Peyer's patch (tissue), 4 donors: ENCODE data around the gene TNFRSF19.

Source experiments
- POLR2A ChIP-seq, 2 donors: fragments of 450-650 bp; IDR thresholded peaks; one replicate each; pipeline ENCODE4 v1.5.1; 2017; ENCODE audit warnings: antibody characterized with exemption in 2 of 2, mild to moderate bottlenecking in 2 of 2, moderate library complexity in 2 of 2
- TF ChIP-seq, protein P1 (sequence below), 6 experiments: fragments of 450-650 bp in 4 of 6; fragments of 200-600 bp in 2 of 6; sonication (generic) in 1 of 6; IDR thresholded peaks; one replicate each; pipeline ENCODE4 v1.5.1; 2017 to 2019; ENCODE audit warnings: antibody characterized with exemption in 6 of 6, mild to moderate bottlenecking in 3 of 6, moderate library complexity in 1 of 6

DNA sequence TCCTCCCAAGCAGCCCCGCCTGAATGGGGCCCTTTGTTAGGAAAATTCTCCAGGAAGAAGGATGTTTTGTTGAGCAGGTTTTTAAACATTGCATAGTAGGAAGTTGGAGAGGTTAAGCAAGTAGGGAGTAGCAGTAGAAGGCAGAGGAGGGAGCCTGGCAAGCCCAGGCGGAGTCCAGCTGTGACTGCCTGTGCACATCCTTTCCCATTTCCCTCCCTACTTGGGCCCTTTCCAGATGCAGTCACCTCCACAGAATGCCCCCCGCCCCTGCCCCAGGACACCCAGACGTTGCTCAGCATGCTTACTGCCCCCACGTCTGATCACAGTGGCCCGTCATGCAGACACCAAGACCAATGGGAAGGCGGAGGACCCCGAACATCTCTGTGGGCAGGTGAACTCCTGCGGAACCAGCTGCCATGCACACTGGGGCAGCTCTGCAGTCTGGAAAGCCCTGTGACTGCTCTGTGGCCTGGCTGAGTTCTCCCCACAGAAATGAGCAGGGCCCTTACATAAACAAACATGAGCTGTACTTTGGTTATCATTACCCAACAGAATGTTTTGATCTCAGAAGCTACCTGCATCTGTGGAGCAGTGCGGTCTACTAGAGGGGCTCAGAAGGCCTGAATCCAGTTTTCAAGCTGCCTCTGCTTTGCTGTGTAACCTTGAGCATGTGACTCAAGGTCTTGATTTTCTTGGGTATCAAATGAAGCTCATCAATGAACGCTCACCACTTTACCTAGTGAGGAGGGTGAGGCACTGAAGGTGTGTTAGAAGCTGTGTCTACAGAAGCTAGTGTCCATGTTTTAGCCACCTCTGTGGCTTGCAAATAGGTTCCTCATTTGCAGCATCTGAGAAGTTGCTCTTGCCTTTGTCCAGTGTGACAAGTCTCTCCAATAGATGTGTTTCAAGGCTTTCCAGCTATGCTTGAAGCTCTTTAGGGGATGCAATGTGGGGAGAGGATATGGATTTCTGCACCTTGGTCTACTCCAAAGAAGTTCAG, 84.2 kb downstream of the TNFRSF19 start:
- no peak for TF ChIP-seq POLR2A (IDR thresholded peaks at IDR 0.05)
- TF ChIP-seq, protein P1, sequence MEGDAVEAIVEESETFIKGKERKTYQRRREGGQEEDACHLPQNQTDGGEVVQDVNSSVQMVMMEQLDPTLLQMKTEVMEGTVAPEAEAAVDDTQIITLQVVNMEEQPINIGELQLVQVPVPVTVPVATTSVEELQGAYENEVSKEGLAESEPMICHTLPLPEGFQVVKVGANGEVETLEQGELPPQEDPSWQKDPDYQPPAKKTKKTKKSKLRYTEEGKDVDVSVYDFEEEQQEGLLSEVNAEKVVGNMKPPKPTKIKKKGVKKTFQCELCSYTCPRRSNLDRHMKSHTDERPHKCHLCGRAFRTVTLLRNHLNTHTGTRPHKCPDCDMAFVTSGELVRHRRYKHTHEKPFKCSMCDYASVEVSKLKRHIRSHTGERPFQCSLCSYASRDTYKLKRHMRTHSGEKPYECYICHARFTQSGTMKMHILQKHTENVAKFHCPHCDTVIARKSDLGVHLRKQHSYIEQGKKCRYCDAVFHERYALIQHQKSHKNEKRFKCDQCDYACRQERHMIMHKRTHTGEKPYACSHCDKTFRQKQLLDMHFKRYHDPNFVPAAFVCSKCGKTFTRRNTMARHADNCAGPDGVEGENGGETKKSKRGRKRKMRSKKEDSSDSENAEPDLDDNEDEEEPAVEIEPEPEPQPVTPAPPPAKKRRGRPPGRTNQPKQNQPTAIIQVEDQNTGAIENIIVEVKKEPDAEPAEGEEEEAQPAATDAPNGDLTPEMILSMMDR (IDR thresholded peaks at IDR 0.05): no peak
